HuH-7.5 (cell line): ENCODE results near the gene HIPK1.
"Not testable (repeated sequence)": the region's sequence is repeated elsewhere in the genome, so short reads cannot be mapped to it uniquely, and the experiment has no call there.

Source experiments
- DNase-seq: peaks from one replicate; pipeline ENCODE4 v3.0.0; 2011; ENCODE audit warnings: low spot score

Gene HIPK1

DNA sequence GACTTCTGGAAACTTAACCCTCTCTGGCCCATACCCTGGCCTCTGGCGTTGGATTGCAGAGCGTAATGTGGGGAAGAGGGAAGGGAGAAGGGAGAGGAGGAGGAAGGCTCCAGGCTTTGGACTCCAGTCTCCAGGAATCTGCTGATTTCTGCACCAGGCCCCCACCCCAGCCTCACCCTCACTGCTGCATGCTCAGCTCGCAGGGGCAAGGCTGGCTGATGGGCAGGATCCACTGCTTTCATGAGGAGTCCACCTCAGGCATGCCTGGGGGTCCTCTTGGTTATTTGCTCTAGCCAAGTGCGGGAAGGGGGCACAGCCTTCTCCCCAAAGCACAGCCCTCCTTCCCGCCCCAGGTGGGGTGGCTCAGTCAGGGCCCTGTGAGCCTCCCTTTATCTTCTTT, 53.8 kb downstream of the HIPK1 start:
- no peak for DNase-seq

DNA sequence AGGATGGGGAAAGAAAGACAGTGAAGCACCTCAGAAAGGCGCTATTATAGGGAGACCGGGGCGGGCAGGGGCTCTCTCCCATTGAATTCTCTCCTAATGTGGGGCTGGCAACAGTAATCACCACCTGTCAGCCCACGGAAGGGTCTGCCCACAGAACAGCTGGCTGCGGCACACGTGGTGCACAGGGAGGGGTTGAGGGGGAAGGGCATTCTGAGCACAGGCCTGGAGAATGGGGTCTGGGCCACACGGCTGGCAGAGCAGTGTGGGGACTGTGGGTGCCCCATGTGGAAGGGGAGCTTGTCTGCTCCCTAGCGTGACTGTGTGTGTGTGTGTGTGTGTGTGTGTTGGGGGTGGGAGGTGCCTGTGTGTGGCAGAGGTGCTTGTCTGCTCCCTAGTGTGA, 54.3 kb downstream of the HIPK1 start:
- DNase-seq: no peak

DNA sequence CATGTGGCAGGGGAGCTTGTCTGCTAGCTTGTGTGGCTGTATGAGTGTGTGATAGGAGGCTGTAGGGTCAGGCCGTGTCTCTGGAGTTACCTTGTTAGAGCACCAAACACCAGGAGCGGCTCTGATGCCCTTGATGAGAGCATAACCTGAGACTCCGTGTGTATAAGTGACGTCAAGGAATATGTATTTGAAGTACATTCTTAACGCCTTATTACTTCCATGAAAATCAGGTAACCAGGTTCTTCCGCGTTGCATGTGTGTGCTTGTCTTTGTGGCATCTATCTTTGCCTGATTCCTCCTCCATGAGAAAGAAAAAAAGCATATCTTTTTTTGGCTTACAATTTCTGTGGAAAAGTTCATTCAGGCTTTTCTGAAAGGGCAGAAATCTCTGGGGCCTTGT, 54.7 kb downstream of the HIPK1 start:
- DNase-seq: no peak

DNA sequence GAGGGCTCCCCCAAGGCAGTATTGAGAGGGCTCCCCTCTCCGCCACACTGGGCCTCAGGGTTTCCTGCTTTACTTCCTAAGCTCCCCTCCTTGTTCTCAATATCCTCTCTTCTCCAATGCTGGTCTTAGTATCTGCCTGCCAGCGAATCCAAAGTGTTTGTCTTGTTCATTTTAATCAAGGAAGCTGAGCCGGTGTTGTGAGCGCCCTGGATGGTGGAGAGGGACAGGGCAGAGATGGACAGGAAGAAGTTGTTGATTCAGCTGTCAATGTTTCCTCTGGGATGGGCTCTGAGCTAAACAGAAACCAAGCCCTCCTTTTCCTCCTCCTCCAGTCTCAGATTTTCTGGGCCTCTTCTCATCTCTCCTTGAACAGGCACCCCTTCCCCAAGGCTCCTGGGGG, 55.6 kb downstream of the HIPK1 start:
- DNase-seq: no peak

DNA sequence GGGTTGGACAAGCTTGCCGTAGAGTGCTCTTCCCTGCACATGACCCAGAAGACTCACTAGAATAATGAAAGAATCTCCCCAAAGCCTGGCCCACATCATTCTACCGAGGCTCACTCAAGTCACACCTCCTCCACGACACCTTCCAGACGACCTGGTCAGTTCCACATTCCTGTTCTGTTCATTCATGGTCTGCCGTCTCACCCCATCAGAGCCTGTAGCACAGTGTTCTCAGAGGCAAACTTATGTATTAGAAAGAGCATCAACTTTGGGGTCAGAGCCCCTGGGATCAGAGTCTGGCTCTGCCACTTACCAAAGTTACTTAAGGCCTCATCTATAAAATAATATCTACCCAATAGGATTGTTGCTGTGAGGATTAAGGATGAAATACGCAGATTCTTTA, 57.7 kb downstream of the HIPK1 start:
- no peak for DNase-seq

DNA sequence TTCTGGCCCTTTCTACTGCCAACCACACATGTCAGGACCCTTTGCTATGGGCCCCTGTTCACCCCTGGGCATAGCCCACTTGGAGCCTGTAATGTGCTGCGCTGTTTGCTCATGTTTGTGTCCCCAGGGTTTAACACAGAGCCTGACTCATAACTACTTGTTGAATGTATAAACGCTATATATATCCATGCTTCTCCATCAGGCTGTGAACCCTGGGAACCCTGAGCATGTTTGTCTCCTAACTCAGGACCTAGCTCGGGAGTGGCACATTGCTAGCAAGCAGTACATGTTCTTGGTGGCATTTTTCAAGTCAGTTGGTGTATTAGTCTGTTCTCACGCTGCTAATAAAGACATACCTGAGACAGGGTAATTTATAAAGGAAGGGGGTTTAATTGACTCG, 58.1 kb downstream of the HIPK1 start:
- no peak for DNase-seq

DNA sequence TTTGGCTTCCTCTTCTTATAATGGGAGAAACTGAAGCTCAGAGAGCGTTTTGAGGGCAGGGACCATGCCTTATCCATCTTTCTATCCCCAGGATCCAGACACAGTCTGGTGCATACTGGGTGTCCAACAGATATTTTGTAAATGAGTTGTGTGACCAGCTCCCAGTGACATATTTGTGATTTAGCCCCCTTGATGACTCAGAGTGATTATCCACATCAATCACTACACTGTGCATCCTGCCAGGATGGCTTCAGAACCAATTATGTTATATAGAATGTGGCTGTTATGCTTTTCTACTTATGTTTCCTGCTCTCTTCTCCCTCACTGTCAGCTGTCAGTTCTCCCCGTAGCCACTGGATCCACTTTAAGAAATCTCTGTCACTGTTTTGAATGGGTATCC, 61.4 kb downstream of the HIPK1 start:
- DNase-seq: no peak

DNA sequence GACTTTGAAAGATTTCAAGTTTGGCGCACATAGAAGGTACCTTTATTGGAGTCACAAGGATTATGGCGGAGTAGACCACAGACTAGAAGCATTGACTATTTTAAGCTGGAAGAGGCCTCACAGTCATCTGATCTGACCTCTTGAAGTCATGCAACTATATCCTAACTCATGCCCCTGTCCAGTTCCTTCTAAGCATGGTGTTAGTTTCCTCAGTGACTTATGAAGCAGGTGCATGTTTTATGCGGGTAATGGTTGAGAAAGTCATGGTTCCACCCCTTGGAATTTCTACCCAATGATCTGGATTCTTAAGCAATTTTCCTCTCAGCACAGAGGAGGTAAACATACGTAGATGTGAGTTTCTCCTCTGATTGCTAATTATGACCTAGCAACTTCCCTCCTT, 61.8 kb downstream of the HIPK1 start:
- no peak for DNase-seq

DNA sequence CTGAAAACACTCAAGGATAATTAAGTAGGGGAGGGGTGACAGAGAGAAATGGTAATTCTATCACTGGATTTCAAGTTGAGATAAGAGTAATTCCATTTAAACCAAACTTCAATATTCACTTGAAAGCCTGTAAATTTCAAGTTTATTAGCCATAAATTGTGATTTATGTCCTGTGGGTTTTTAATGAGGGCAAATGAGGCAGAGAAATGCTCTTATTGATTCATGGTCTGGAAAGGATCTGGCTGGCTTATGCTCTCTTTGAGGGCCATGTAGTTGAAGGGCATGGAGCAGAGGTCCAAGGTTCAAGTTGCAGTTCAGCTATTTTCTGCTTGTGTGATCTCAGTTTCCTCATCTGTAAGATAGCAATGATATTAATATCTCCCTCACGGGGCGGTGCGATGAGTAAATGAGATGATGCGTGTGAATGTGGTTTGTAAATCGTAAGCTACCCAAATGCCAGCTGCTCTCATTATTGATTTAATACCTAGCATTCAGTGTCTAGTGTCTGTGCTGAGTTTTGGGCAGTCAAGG, 62.4 kb downstream of the HIPK1 start:
- DNase-seq: no peak

DNA sequence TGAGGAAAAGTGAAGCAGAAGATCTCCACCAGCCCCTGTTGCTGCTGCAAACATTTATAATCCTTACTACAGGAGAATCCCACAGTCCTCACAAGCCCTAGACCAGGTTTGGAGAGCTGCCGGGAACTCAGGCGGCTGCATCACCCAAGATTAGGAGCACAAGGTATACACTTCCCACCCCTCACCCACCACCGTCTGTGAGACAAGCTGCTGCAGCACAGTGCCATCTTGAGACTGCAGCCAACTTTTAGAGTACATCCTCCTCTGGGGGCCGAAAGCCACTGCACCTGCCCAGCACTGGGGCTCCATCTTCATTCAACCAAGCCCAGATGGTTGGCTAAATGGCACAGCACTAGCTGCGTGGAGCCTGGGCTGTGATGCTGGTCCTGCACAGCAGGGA, 63.9 kb downstream of the HIPK1 start:
- no peak for DNase-seq

DNA sequence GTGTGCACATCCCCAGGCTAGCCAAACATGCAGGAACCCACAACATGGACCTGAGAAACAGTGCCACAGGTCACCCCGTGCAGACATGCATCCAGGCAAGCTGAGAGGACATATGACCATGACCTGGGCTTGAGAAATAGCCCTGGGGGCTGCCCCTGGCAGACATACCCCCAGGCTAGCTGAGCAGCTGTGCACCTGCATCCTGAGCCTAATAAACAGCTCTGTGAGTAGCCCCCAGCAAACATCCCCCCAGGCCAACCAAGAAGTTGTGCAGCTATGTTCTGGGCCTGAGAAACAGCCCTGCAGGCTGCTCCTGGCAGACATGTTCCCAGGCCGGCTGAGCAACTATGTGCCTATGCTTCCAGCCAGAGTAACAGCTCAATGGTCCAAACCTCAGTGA, 64.6 kb downstream of the HIPK1 start:
- no peak for DNase-seq

DNA sequence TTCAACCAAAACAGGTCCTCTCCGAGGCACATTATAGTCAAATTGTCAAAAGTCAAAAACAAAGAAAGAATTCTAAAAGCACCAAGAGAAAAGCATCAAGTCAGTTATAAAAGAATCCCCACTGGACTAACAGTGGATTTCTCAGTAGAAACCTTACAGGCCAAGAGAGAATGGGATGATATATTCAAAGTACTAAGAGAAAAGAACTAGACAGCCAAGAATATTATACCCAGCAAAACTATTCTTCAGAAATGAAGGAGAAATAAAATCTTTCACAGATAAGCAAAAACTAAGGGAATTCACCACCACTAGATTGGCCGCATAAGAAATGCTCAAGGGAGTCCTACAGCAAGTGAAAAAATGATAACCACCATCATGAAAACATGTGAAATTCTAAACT, 66.3 kb downstream of the HIPK1 start:
- DNase-seq: no peak

DNA sequence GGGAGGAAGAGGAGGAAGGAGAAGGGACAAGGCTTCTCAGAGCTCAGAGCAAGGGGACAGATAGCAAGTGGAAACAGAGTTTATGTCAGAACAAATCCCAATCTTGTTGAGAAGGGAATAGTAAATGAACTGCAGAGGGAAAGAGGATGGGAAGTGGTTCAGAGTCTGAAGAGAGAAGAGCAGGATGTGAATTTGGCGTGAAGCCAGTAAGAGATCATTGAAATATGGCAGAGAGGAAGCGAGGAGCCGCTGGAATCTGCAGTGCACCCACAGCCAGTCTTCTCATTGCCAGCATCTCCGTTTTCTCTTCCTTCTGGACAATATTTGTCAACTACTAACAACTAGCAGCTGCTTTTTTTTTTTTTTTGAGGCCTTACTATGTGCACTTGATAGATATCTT, 69.2 kb downstream of the HIPK1 start:
- DNase-seq: no peak

DNA sequence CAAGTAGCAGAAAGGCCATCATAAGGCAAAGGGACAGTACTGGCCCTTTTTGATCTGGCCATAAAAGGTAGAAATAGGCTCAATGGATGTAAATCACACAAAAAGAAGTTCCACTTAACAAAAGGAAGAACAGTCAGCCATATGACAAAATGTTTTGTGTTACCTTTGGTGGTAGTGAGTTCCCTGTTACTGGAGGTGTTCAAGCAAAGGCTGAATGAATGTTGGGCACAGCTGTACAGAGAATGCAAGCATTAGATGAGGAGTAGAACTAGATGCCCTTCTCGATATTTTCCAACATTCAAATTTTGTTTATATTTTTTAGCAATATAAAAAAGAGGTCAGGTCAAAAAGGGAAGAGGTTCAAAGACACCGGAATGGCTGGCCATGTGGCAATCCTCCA, 70.1 kb downstream of the HIPK1 start:
- DNase-seq: no peak

DNA sequence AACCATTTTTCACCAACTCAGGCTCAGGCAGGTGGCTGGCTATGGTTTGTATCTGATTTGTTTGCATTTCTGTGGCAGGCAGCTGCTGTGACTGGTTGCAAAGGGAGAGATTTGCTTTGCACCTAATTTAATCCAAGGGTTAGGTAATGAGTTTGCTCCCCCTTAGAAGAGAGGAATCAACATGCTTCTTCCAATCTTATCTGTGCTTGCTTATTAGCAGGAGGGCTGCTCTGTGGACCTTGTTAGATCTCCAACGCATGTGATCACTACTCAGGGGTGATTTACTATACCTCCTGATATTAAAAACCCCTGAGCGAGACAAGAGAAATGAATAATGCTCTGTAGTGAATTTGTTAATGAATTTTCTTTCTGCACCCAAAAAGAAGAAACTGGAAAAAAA, 70.7 kb downstream of the HIPK1 start:
- no peak for DNase-seq

DNA sequence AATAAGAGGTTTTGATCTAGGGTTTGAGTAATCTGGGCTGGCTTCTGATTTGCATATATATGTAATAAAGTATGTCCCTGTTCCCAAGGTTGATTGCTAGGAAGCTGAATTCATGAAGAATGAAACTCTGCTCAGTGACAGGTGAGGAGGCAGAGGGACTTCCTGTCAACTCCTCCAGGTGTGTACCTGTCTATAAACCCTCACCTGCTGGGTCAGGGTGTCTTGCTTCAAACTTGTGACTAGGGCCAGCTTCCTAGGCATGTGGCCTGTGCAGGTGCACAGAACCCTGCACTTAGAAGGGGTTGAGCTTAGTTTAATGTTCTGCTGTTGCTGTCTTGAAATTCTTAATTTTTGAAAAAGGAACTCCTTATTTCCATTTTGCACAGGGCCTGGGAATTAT, 71.3 kb downstream of the HIPK1 start:
- no peak for DNase-seq

DNA sequence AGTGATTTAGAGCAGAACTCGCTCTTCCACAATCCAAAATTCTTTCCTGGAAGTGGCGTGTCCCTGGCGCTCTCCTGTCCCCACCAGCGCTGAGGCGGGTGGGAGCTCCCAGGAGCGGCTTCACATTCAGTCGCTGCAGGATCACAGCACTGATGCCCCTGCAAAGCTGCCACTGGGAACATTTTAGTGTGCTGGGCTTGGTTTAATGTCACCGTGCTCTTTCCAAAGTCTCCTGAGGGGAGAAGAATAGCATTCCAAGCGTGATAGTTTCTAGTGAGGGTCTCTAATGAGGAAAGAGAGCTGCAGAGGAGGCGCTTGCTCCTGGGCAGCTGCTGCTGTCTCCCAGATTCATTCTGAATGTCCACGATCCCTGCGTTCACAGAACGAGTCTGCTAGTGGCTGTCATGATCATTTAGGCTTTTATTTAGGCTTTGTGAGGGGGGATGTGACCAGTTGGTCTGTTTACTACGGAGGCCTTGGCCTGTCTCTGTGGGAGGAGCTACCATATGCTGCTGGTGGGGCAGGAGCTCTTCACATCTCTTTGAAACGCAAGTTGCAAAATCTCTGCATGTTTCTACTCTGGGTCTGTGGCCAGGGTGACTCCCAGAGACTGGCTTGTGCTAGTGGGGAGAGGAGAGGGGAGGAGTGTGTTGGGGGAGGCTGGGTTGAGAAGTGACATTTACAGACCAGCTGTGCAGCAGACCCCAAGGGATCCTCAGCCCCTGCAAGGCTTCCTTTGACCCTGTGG, 73.5 kb downstream of the HIPK1 start:
- no peak for DNase-seq

DNA sequence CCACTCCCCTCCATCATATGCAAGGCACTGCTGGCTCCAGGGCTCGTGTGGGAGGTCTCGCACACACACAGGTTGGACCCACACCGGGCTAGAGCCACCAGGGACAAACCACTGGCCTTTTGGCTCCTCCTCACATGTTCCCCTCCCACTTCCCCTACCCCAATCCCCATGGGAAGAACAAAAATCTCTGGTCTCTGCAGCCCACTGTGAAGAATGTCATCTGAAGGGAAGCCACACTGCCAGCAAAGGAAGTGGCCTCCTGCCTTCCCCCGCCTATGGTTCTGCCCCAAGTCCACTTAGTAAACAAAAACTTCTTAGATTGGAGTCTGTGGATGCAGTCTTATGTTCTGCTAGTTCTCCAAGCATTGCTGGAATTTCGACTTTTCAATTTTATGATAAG, 74.3 kb downstream of the HIPK1 start:
- DNase-seq: no peak

DNA sequence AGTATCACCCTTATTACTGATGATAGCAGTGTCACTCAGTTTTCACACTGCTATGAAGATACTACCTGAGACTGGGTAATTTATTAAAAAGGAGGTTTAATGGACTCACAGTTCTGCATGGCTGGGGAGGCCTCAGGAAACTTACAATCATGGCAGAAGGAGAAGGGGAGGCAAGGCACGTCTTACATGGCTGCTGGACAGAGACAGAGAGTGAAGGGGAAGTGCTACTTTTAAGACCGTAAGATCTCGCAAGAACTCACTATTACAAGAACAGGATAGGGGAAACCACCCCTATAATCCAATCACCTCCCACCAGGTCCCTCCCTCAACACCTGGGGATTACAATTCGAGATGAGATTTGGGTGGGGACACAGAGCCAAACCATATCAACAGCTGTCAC, 77.7 kb downstream of the HIPK1 start:
- DNase-seq: not testable (repeated sequence)

DNA sequence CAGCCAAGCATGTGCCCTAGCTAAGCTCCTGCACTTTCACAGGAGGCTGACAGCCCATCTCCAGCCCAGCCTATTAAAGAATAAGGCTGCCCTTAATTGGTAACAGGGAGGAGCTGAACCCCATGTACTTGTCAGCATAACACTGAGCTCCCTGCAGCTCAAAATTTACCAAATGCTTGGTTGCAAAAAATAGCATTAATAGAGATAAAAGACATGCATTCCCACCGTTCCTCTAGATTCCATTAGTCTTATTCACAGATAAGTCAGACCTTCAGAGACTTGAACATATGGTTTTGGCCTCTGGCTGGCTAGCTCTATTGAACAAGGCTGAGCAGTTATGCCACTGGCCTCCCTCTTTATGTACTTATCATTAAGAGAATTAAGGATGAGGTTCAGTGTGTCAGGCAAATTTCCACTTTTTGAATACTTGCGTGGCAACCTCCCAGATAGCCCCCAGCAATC, 79.4 kb downstream of the HIPK1 start:
- DNase-seq: no peak

DNA sequence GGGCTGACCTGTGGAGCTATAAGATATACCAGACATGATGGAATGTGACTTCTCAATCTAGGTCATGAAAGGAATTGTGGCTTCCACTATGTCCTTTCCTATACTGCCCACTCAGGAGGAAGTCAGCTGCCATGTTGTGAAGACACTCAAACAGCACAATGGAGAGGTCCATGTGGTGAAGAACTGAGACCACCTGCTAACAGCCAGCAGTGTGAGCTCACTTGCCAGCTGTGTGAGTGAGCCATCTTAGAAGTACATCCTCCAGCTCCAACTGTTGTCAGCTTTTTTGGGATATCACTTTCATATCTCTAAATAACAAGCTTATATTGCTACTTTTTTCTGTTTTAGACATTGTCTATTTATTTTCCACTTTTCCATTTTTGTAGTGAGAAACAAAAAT, 79.9 kb downstream of the HIPK1 start:
- no peak for DNase-seq

DNA sequence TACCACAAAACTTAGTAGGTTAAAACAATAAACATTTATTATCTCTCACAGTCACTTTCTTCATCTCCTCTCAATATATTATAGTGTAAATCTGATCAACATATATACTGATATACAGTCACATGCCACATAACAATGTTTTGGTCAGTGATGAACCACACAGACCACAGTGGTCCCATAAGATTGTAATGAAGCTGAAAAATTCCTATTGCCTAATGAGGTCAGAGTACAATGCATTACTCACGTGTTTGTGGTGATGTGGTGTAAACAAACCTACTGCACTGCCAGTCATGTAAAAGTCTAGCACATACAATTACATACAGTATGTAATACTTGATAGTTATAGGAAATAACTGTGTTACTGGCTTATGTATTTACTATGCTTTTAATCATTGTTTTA, 80.3 kb downstream of the HIPK1 start:
- no peak for DNase-seq

DNA sequence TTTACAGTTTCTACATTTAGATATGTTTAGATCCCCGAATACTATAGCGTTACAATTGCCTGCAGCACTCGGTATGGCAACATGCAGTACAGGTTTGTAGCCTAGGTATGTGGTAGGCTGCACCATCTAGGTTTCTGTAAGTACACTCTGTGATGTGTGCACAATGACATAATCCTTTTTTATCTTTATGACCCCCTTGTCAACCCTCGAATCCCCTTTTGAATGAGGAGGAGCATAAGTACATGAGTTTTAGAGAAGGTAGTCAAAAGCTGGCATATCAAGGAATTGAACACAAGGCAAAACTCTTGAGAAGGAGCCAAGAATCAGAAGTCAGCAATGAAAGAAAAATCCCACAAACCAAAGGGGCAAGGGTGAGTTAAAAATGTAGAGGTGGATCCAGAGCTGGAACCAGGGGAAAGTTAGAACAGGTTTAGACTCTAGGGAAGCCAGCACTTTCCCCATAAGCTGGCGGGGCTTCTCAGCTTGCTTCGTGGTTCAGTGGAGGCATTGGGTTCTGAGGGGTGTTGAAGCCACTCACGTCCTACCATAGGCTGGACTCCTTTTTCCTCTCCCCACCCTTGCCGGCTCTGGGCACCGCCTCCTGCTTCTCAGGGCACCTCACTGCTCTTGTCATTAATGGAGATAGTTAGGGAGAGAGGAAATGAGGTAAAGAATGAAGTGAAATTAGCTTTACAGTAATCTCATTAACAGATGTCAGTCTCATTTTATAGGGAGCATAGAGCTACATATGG, 81.5 kb downstream of the HIPK1 start:
- DNase-seq: no peak

DNA sequence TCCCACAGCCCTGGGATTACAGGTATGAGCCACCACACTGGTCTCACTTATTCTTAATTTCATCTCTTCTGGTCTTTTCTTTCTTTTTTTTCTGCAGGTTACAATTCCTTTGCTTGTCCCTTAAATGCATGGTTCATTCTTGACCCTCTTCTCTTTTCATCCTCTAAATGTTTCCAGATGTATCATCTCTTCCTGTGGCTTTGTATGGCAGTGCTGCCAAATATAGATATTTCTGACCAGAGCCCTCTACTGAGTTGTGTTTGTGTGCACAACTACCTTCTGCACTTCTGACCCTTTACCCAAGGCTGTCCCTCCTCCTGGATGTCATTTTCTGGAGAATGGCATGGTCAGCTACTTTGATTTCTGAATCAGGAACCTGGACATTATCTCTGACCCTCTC, 82.7 kb downstream of the HIPK1 start:
- no peak for DNase-seq
